ENCODE data around the gene TCP10L.

TCP10L gene

GRCh38 chr21:32569261-32570230, 15.8 kb downstream of the TCP10L start:
- no peaks in the 10 kb centered on the region for H3K79me1 ChIP-seq (ENCODE audit: low read depth, low read length)
- H2AFZ ChIP-seq (ENCODE audit: low read length) = peak overlapping the region; percentile 98
- peak overlapping the region; percentile 89 for H3K4me2 ChIP-seq (ENCODE audit: insufficient read depth, low read length, poor library complexity, severe bottlenecking)
- no peak overlapping the region for H2BK5ac ChIP-seq (ENCODE audit: low read length)
- H3K36me3 ChIP-seq (replicated peaks in 1 of 2; ENCODE audit: control insufficient read depth in 2 of 2, insufficient read depth in 2 of 2, low read length in 2 of 2) = no peaks in the 10 kb centered on the region
- H3K14ac ChIP-seq (ENCODE audit: low read length) = peak overlapping the region; percentile 98
- H2BK120ac ChIP-seq (ENCODE audit: low read depth, low read length) = peak overlapping the region; percentile 14
- H3K4me3 ChIP-seq (ENCODE audit: low read length in 2 of 2) = peak overlapping the region; percentile 52 to 84
- WGBS, 2 donors (ENCODE audit: extremely low coverage in 2 of 2, insufficient read length in 2 of 2, insufficient replicate concordance in 1 of 2) = no CpG with 5 or more reads among the region's 61 CpGs
- H3K18ac ChIP-seq (ENCODE audit: low read length) = peak overlapping the region; percentile 98
- H2AK5ac ChIP-seq (ENCODE audit: low read depth, low read length) = no peak overlapping the region
- no peak overlapping the region for H4K8ac ChIP-seq (ENCODE audit: low read depth, low read length)
- H3K27me3 ChIP-seq (ENCODE audit: control insufficient read depth in 3 of 3, insufficient read depth in 3 of 3, low read depth in 1 of 3, low read length in 3 of 3) = peaks cover 0 to 16% (median 1%) of the 10 kb centered on the region in 3 experiments
- peak overlapping the region; percentile 41 for H2BK15ac ChIP-seq (ENCODE audit: low read length)
- no peak overlapping the region for H3K4ac ChIP-seq (ENCODE audit: low read length)
- H3K27ac ChIP-seq (replicated peaks; ENCODE audit: low read length) = peak overlapping the region; percentile 67
- no peak overlapping the region for H2BK12ac ChIP-seq (ENCODE audit: low read length)
- H3K9ac ChIP-seq (ENCODE audit: low read depth, low read length, poor library complexity) = peak overlapping the region; percentile 92
- H3K4me1 ChIP-seq (ENCODE audit: control insufficient read depth in 2 of 2, insufficient read depth in 1 of 2, low read depth in 1 of 2, low read length in 2 of 2) = peaks cover 1 to 3% of the 10 kb centered on the region in 2 donors
- H3K9me3 ChIP-seq (replicated peaks in 1 of 2; ENCODE audit: control insufficient read depth in 2 of 2, insufficient read depth in 1 of 2, low read depth in 1 of 2, low read length in 2 of 2) = peaks cover 2 to 3% of the 10 kb centered on the region in 2 donors
- peak; percentile 79 for DNase-seq (ENCODE audit: low spot score)
- no peak overlapping the region for H4K91ac ChIP-seq (ENCODE audit: low read depth, low read length, poor library complexity)
- peak overlapping the region; percentile 71 for H3K23ac ChIP-seq (ENCODE audit: low read depth, low read length, poor library complexity)

- Histone ChIP-seq H2BK120ac (ENCODE audit: low read depth, low read length) (no peak overlapping the region), H3K18ac (ENCODE audit: low read length) (no peak overlapping the region), H2AFZ (ENCODE audit: low read length) (no peak overlapping the region), H3K4me1 (ENCODE audit: control insufficient read depth in 2 of 2, insufficient read depth in 1 of 2, low read depth in 1 of 2, low read length in 2 of 2) (peaks cover 1 to 3% of the 10 kb centered on the region in 2 donors), H2BK5ac (ENCODE audit: low read length) (peak overlapping the region; percentile 7), H3K4me2 (ENCODE audit: insufficient read depth, low read length, poor library complexity, severe bottlenecking) (no peak overlapping the region), H3K36me3 (replicated peaks in 1 of 2; ENCODE audit: control insufficient read depth in 2 of 2, insufficient read depth in 2 of 2, low read length in 2 of 2) (no peaks in the 10 kb centered on the region), H3K27ac (replicated peaks; ENCODE audit: low read length) (no peak overlapping the region), H3K4me3 (ENCODE audit: low read length in 2 of 2) (no peak overlapping the region), H2BK15ac (ENCODE audit: low read length) (no peak overlapping the region), H3K4ac (ENCODE audit: low read length) (no peak overlapping the region), H3K9ac (ENCODE audit: low read depth, low read length, poor library complexity) (no peak overlapping the region), H4K8ac (ENCODE audit: low read depth, low read length) (no peak overlapping the region), H3K27me3 (ENCODE audit: control insufficient read depth in 3 of 3, insufficient read depth in 3 of 3, low read depth in 1 of 3, low read length in 3 of 3) (peaks cover 0 to 9% (median 1%) of the 10 kb centered on the region in 3 experiments), H3K9me3 (replicated peaks in 1 of 2; ENCODE audit: control insufficient read depth in 2 of 2, insufficient read depth in 1 of 2, low read depth in 1 of 2, low read length in 2 of 2) (peaks cover 2 to 4% of the 10 kb centered on the region in 2 donors), H3K79me1 (ENCODE audit: low read depth, low read length) (no peaks in the 10 kb centered on the region), H3K14ac (ENCODE audit: low read length) (no peak overlapping the region), H4K91ac (ENCODE audit: low read depth, low read length, poor library complexity) (no peak overlapping the region), H3K23ac (ENCODE audit: low read depth, low read length, poor library complexity) (no peak overlapping the region), H2AK5ac (ENCODE audit: low read depth, low read length) (no peak overlapping the region), H2BK12ac (ENCODE audit: low read length) (no peak overlapping the region)
- no CpG with 5 or more reads among the region's 8 CpGs for WGBS, 2 donors (ENCODE audit: extremely low coverage in 2 of 2, insufficient read length in 2 of 2, insufficient replicate concordance in 1 of 2)
- DNase-seq (ENCODE audit: low spot score) = no peak
Observed at GRCh38 chr21:32567626-32568025, 17.7 kb downstream of the TCP10L start.

GRCh38 chr21:32566741-32567389, 18.5 kb downstream of the TCP10L start:
- Histone ChIP-seq H3K27ac (replicated peaks; ENCODE audit: low read length) (no peak overlapping the region), H3K36me3 (replicated peaks in 1 of 2; ENCODE audit: control insufficient read depth in 2 of 2, insufficient read depth in 2 of 2, low read length in 2 of 2) (no peaks in the 10 kb centered on the region), H2BK120ac (ENCODE audit: low read depth, low read length) (no peak overlapping the region), H4K91ac (ENCODE audit: low read depth, low read length, poor library complexity) (no peak overlapping the region), H2AK5ac (ENCODE audit: low read depth, low read length) (no peak overlapping the region), H3K18ac (ENCODE audit: low read length) (no peak overlapping the region), H3K4me3 (ENCODE audit: low read length in 2 of 2) (no peak overlapping the region), H3K4ac (ENCODE audit: low read length) (no peak overlapping the region), H2BK15ac (ENCODE audit: low read length) (no peak overlapping the region), H3K4me2 (ENCODE audit: insufficient read depth, low read length, poor library complexity, severe bottlenecking) (no peak overlapping the region), H3K4me1 (ENCODE audit: control insufficient read depth in 2 of 2, insufficient read depth in 1 of 2, low read depth in 1 of 2, low read length in 2 of 2) (peaks cover 1 to 3% of the 10 kb centered on the region in 2 donors), H3K14ac (ENCODE audit: low read length) (no peak overlapping the region), H3K23ac (ENCODE audit: low read depth, low read length, poor library complexity) (no peak overlapping the region), H3K79me1 (ENCODE audit: low read depth, low read length) (no peaks in the 10 kb centered on the region), H3K9me3 (replicated peaks in 1 of 2; ENCODE audit: control insufficient read depth in 2 of 2, insufficient read depth in 1 of 2, low read depth in 1 of 2, low read length in 2 of 2) (peaks cover 2 to 4% of the 10 kb centered on the region in 2 donors), H2BK5ac (ENCODE audit: low read length) (no peak overlapping the region), H3K9ac (ENCODE audit: low read depth, low read length, poor library complexity) (no peak overlapping the region), H2AFZ (ENCODE audit: low read length) (no peak overlapping the region), H2BK12ac (ENCODE audit: low read length) (no peak overlapping the region), H3K27me3 (ENCODE audit: control insufficient read depth in 3 of 3, insufficient read depth in 3 of 3, low read depth in 1 of 3, low read length in 3 of 3) (peaks cover 0 to 9% (median 1%) of the 10 kb centered on the region in 3 experiments), H4K8ac (ENCODE audit: low read depth, low read length) (no peak overlapping the region)
- DNase-seq (ENCODE audit: low spot score) = no peak
- no CpG with 5 or more reads among the region's 5 CpGs for WGBS, 2 donors (ENCODE audit: extremely low coverage in 2 of 2, insufficient read length in 2 of 2, insufficient replicate concordance in 1 of 2)
